ENCODE data around the gene FAM222B.
"Not testable (repeated sequence)": the region's sequence is repeated elsewhere in the genome, so short reads cannot be mapped to it uniquely, and the experiment has no call there.

FAM222B gene

GRCh38 chr17:28843816-28844148, 1.2 kb upstream of the FAM222B start:
- in situ Hi-C loops (cut with HindIII; ENCODE audit: low sequenced_read_pairs), result no loop called here

GRCh38 chr17:28841901-28842281, 699 bp downstream of the FAM222B start:
- in situ Hi-C loops (cut with HindIII; ENCODE audit: low sequenced_read_pairs), result no loop called here

- in situ Hi-C loops (cut with HindIII; ENCODE audit: low sequenced_read_pairs), result no loop called here
These were observed 3.4 kb downstream of the FAM222B start for GRCh38 chr17:28839221-28839620.

- in situ Hi-C loops (cut with HindIII; ENCODE audit: low sequenced_read_pairs), result not testable (repeated sequence)
These were observed 6.0 kb downstream of the FAM222B start for GRCh38 chr17:28836541-28836940.

DNA sequence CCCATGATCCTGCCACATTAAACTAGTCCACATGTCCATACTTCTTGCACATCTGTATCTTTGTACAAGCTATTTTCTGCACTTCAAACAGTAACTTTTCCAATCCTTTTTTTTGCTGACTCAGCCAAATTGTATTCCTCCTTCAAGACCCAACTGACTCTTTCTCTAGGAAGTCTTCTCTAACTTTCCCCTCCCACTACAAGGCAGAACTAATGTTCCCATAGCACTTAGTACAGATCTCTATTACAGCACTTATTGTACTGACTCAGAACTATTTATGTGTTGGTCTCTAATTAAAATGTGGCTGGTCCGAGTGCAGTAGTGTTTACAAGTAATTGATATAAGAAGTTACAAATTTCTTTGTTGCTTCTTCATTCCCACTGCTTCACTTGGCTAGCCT, 8.2 kb downstream of the FAM222B start:
- in situ Hi-C loops (cut with HindIII; ENCODE audit: low sequenced_read_pairs), result no loop called here

GRCh38 chr17:28828294-28829040, 14.1 kb downstream of the FAM222B start:
- in situ Hi-C loops (cut with HindIII; ENCODE audit: low sequenced_read_pairs), result no loop called here

- in situ Hi-C loops (cut with HindIII; ENCODE audit: low sequenced_read_pairs), result no loop called here
These were observed 14.9 kb downstream of the FAM222B start for GRCh38 chr17:28827672-28828071.

- in situ Hi-C loops (cut with HindIII; ENCODE audit: low sequenced_read_pairs), result no loop called here
These were observed 23.0 kb downstream of the FAM222B start for GRCh38 chr17:28819582-28819981.

DNA sequence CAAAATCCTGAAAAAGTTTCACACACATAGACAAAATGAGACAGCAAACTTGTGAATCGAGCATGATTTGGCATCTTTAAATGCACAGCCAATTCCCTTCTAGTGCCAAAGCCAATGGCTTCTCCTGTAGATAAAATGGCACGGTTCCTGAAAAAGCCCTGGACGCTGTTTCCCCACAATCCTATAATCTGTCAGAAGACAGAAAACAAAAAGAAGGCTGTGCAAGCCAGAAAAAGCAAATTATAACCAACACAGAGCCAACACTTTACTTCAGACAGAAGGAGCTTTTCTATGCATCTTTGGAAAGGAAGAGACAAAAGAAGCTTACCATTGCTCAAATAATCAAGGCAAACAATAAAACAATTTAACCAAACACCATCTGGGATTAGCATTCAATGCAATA, 23.8 kb downstream of the FAM222B start:
- in situ Hi-C loops (cut with HindIII; ENCODE audit: low sequenced_read_pairs), result no loop called here

DNA sequence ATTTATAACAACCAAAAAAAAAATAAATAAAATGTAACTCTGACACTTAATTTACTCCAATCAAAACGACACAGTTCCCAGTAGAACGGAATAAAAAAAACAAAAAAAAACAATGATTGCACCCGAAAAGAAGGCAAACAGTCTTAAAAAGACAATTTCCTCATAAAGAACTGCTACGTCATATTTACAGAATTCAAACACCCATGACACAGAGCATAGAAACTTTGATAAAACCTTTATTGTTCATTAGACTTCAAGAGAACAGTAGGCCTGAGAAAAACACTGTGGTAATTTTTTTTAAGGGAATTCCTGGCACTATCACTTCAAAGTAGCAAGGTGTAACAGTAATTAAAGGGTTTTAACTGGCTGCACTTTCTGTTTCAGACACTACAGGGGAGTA, 26.1 kb downstream of the FAM222B start:
- in situ Hi-C loops (cut with HindIII; ENCODE audit: low sequenced_read_pairs), result no loop called here

GRCh38 chr17:28812748-28813377, 29.7 kb downstream of the FAM222B start:
- in situ Hi-C loops (cut with HindIII; ENCODE audit: low sequenced_read_pairs), result no loop called here

- in situ Hi-C loops (cut with HindIII; ENCODE audit: low sequenced_read_pairs), result no loop called here
These were observed 30.4 kb downstream of the FAM222B start for GRCh38 chr17:28812091-28812747.

DNA sequence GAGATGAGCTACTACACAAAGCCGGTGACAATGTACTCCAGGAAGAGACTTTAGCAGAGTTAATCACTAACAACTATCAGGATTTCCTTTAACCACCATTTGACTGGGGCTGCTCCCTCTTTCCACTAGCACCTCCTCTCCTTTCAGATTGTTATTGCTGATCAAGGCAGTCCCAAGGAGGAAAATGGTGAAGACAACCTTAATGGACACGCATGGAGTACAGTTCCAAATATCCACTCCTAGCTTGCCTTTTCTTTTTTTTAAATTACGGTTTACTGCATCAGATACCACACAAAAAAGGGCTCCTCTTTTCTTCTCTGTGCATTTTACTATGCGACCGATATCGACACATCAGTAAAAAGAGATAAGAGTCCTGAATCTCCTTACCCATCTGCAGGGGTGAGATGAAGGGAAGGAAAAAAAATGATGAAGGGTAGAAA, 30.9 kb downstream of the FAM222B start:
- in situ Hi-C loops (cut with HindIII; ENCODE audit: low sequenced_read_pairs), result no loop called here

DNA sequence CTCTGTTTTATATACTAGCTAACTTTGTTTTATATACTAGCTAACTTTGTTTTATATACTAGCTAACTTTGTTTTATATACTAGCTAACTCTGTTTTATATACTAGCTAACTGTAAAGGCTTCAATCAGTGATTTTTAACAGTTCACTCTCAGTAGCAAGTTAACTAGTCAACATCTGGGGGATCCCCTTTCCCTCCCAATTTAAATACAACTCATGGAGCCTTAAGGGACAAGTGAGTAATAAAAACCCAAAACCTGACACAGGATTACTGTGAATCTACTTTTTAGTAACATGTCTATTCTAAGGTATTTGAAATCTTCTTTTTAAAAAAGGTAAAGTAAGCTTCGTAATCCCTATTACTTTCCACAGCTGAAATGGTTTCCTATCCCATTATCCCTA, 32.2 kb downstream of the FAM222B start:
- in situ Hi-C loops (cut with HindIII; ENCODE audit: low sequenced_read_pairs), result no loop called here

- in situ Hi-C loops (cut with HindIII; ENCODE audit: low sequenced_read_pairs), result no loop called here
These were observed 34.5 kb downstream of the FAM222B start for GRCh38 chr17:28807925-28808634.

DNA sequence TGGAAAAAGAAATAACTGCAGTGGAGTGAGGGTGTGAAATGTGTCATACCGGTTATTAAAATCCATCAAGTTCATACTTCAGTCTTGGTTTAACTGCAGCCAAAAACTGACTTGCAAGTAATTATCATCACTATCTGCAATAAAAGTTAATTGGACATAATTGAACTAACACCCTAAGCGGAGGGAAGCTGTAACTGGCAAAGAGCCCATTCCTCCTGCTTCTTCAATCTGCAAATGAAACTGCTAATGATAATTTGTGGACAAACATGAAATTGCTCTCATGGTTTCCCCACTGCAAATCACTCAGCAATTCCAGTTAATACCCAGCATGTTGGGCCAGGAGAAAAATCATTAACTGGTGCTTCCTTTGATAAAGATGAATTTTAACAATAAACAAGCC, 46.5 kb downstream of the FAM222B start:
- in situ Hi-C loops (cut with HindIII; ENCODE audit: low sequenced_read_pairs), result no loop called here

GRCh38 chr17:28794846-28795441, 47.6 kb downstream of the FAM222B start:
- in situ Hi-C loops (cut with HindIII; ENCODE audit: low sequenced_read_pairs), result not testable (repeated sequence)

DNA sequence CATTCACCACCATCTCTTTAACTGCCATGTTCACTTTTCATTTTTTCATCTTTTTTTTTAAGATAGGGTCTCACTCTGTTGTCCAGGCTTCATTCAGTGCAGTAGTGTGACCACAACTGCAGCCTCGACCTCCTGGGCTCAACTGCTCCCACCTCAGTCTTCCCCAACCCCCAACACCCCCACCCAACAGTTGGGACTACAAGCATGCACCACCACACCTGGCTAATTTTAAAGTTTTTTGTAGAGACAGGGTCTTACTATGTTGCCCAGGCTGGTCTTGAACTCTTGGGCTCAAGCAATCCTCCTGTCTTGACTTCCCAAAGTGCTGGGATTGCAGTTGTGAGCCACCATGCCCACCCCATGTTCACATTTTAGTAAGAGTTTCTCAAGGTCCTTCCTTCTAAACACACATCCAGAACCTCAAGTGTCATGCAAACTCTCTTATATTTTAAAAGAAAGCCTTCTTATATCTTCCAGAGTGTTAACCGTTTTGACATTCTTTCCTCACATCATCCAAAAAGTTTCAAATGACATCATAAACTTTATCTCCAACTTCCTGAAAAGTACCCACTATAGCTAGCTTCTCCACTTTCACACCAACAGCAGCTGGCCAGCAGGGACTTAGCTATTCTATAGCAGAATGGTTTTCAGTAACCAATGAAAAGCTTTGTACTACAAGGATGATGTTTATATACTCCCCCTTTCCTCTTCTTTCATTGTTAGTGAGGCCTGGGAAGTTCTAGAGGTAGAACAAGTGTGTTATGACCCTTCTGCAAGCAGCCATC, 49.5 kb downstream of the FAM222B start:
- in situ Hi-C loops (cut with HindIII; ENCODE audit: low sequenced_read_pairs), result no loop called here

- in situ Hi-C loops (cut with HindIII; ENCODE audit: low sequenced_read_pairs), result loop anchor here (5.0 kb wide), 1 partner anchor 79 kb away; no protein-coding TSS in a partner anchor
These were observed 54.5 kb downstream of the FAM222B start for GRCh38 chr17:28788100-28788499.

- in situ Hi-C loops (cut with HindIII; ENCODE audit: low sequenced_read_pairs), result no loop called here
These were observed 59.4 kb downstream of the FAM222B start for GRCh38 chr17:28783161-28783560.
